HEK293 (cell line): Measurements from ENCODE around the gene OR10H3.
"Not testable (repeated sequence)": the region's sequence is repeated elsewhere in the genome, so short reads cannot be mapped to it uniquely, and the experiment has no call there.

ENCODE experiments used
- CTCF ChIA-PET: fragments of 350-600 bp; formaldehyde crosslinking; extraction: SDS; loops from one replicate; lab custom pipeline; 2021; ENCODE audit warnings: antibody characterized with exemption; lab: Yijun Ruan, JAX
- POLR2A ChIA-PET: fragments of 300-600 bp; formaldehyde crosslinking; extraction: SDS; loops from one replicate; lab custom pipeline; 2020; ENCODE audit warnings: antibody characterized with exemption, inconsistent platforms; lab: Yijun Ruan, JAX
- H3K27ac ChIP-seq: fragments of 200-500 bp; sonication (Bioruptor generic); 2 replicates; pipeline ENCODE4 v1.5.1; 2014; ENCODE audit warnings: low read depth, low read length, control low read depth, inconsistent platforms; ENCODE audit errors: extremely low read depth
- H3K36me3 ChIP-seq, 2 experiments: fragments of 200-500 bp in 1 of 2; sonication (Bioruptor generic) in 1 of 2; 1 replicate in 1 of 2; 2 replicates in 1 of 2; pipeline ENCODE4 v1.5.1; 2014 to 2017; ENCODE audit warnings: inconsistent platforms in 2 of 2, low read length in 2 of 2; ENCODE audit not compliant: control insufficient read depth in 2 of 2, insufficient read depth in 1 of 2
- H3K4me1 ChIP-seq: fragments of 200-500 bp; sonication (Bioruptor generic); 2 replicates; pipeline ENCODE4 v1.5.1; 2014; ENCODE audit warnings: mild to moderate bottlenecking, low read length, inconsistent platforms; ENCODE audit not compliant: control insufficient read depth, insufficient read depth
- H3K4me3 ChIP-seq: 2 replicates; pipeline ENCODE4 v1.5.1; 2011; ENCODE audit warnings: low read depth, mild to moderate bottlenecking, control low read depth, low read length, moderate library complexity
- H3K9me3 ChIP-seq: fragments of 200-500 bp; sonication (Bioruptor generic); 2 replicates; pipeline ENCODE4 v1.5.1; 2014; ENCODE audit warnings: low read depth, low read length, inconsistent platforms; ENCODE audit not compliant: control insufficient read depth, insufficient read depth
- GLI4 ChIP-seq: fragments of 450-650 bp; formaldehyde crosslinking; IDR thresholded peaks from 2 replicates; pipeline ENCODE4 v1.5.1; 2016; ENCODE audit warnings: missing biosample characterization, missing genetic modification characterization
- IKZF3 ChIP-seq: fragments of 450-650 bp; IDR thresholded peaks from 2 replicates; pipeline ENCODE4 v1.5.0; 2018; ENCODE audit warnings: missing biosample characterization, mild to moderate bottlenecking, missing genetic modification characterization, moderate library complexity
- OSR2 ChIP-seq: fragments of 450-650 bp; formaldehyde crosslinking; IDR thresholded peaks from 2 replicates; pipeline ENCODE4 v1.5.1; 2016; ENCODE audit warnings: missing biosample characterization, missing genetic modification characterization
- ZEB2 ChIP-seq: fragments of 450-650 bp; formaldehyde crosslinking; IDR thresholded peaks from 2 replicates; pipeline ENCODE4 v1.5.1; 2016; ENCODE audit warnings: missing biosample characterization, missing genetic modification characterization
- ZFP3 ChIP-seq: fragments of 450-650 bp; formaldehyde crosslinking; IDR thresholded peaks from 2 replicates; pipeline ENCODE4 v1.5.1; 2016; ENCODE audit warnings: low read depth, missing biosample characterization, missing genetic modification characterization
- ZFP69B ChIP-seq: fragments of 450-650 bp; formaldehyde crosslinking; IDR thresholded peaks from 2 replicates; pipeline ENCODE4 v1.5.1; 2016; ENCODE audit warnings: missing biosample characterization, missing genetic modification characterization
- ZNF214 ChIP-seq: fragments of 450-650 bp; formaldehyde crosslinking; IDR thresholded peaks from 2 replicates; pipeline ENCODE4 v1.5.1; 2017; ENCODE audit warnings: missing biosample characterization, mild to moderate bottlenecking, missing genetic modification characterization, borderline replicate concordance
- ZNF324 ChIP-seq: fragments of 450-650 bp; formaldehyde crosslinking; IDR thresholded peaks from 2 replicates; pipeline ENCODE4 v1.5.1; 2016; ENCODE audit warnings: missing biosample characterization, missing genetic modification characterization
- ZNF785 ChIP-seq: fragments of 450-650 bp; formaldehyde crosslinking; IDR thresholded peaks from 2 replicates; pipeline ENCODE4 v1.5.1; 2016; ENCODE audit warnings: missing biosample characterization, missing genetic modification characterization
- TF ChIP-seq, protein P1 (sequence below): fragments of 450-650 bp; formaldehyde crosslinking; IDR thresholded peaks from 2 replicates; pipeline ENCODE4 v1.5.1; 2016; ENCODE audit warnings: missing biosample characterization, missing genetic modification characterization
- TF ChIP-seq, protein P2 (sequence below): fragments of 450-650 bp; formaldehyde crosslinking; IDR thresholded peaks from 2 replicates; pipeline ENCODE4 v1.5.1; 2016; ENCODE audit warnings: missing biosample characterization, missing genetic modification characterization
- TF ChIP-seq, protein P3 (sequence below): IDR thresholded peaks from 2 replicates; pipeline ENCODE4 v1.6.1; 2011; ENCODE audit warnings: mild to moderate bottlenecking, low read depth, low read length, borderline replicate concordance
- TF ChIP-seq, protein P4 (sequence below): fragments of 450-650 bp; formaldehyde crosslinking; IDR thresholded peaks from 2 replicates; pipeline ENCODE4 v1.5.1; 2016; ENCODE audit warnings: missing biosample characterization, missing genetic modification characterization

Gene OR10H3

DNA sequence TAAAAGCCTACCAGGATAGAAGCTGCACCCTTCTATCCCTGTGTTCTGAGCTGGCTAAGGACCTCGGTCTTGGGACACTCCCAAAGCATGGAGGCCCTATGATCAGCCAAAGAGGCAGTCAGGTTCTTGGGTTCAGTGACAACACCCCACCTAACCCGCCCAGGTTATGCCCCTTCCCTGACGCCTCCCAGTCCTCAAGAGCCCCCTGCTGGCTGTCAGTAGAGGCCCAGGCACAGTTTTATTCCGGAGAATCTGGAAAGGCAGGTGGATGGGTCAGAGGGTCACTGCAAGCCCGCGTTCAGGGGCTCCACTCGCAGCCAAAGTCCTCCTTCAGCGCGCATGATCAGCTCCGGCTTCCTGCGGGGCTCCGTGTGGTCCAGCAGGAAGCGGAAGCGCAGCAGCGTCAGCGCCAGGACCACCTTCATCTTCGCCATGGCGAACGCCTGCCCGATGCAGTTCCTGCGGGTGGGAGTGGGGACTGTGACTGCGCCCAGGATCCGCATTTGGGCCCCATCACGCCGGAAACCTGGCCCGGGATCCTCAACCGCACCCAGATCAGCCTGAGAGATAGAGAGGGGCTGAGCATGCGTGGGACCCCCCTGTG is 22.3 kb downstream of the OR10H3 start:
- H3K4me1 ChIP-seq, result no peaks in the 10 kb centered on the region
- TF ChIP-seq, protein P1, sequence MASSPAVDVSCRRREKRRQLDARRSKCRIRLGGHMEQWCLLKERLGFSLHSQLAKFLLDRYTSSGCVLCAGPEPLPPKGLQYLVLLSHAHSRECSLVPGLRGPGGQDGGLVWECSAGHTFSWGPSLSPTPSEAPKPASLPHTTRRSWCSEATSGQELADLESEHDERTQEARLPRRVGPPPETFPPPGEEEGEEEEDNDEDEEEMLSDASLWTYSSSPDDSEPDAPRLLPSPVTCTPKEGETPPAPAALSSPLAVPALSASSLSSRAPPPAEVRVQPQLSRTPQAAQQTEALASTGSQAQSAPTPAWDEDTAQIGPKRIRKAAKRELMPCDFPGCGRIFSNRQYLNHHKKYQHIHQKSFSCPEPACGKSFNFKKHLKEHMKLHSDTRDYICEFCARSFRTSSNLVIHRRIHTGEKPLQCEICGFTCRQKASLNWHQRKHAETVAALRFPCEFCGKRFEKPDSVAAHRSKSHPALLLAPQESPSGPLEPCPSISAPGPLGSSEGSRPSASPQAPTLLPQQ (tag by site-specific recombination), result no peak
- TF ChIP-seq, protein P2, sequence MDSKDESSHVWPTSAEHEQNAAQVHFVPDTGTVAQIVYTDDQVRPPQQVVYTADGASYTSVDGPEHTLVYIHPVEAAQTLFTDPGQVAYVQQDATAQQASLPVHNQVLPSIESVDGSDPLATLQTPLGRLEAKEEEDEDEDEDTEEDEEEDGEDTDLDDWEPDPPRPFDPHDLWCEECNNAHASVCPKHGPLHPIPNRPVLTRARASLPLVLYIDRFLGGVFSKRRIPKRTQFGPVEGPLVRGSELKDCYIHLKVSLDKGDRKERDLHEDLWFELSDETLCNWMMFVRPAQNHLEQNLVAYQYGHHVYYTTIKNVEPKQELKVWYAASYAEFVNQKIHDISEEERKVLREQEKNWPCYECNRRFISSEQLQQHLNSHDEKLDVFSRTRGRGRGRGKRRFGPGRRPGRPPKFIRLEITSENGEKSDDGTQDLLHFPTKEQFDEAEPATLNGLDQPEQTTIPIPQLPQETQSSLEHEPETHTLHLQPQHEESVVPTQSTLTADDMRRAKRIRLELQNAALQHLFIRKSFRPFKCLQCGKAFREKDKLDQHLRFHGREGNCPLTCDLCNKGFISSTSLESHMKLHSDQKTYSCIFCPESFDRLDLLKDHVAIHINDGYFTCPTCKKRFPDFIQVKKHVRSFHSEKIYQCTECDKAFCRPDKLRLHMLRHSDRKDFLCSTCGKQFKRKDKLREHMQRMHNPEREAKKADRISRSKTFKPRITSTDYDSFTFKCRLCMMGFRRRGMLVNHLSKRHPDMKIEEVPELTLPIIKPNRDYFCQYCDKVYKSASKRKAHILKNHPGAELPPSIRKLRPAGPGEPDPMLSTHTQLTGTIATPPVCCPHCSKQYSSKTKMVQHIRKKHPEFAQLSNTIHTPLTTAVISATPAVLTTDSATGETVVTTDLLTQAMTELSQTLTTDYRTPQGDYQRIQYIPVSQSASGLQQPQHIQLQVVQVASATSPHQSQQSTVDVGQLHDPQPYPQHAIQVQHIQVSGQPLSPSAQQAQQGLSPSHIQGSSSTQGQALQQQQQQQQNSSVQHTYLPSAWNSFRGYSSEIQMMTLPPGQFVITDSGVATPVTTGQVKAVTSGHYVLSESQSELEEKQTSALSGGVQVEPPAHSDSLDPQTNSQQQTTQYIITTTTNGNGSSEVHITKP (tag by site-specific recombination), result no peak
- TF ChIP-seq, protein P3, sequence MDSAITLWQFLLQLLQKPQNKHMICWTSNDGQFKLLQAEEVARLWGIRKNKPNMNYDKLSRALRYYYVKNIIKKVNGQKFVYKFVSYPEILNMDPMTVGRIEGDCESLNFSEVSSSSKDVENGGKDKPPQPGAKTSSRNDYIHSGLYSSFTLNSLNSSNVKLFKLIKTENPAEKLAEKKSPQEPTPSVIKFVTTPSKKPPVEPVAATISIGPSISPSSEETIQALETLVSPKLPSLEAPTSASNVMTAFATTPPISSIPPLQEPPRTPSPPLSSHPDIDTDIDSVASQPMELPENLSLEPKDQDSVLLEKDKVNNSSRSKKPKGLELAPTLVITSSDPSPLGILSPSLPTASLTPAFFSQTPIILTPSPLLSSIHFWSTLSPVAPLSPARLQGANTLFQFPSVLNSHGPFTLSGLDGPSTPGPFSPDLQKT, result no peak
- TF ChIP-seq ZFP3 (tag by site-specific recombination) (no peak), ZNF324 (tag by site-specific recombination) (no peak), ZEB2 (no peak), OSR2 (no peak), ZNF785 (tag by site-specific recombination) (no peak), GLI4 (no peak), IKZF3 (tag by site-specific recombination) (no peak), ZFP69B (tag by site-specific recombination) (no peak)
- TF ChIP-seq, all 188 proteins: peak for 0
- POLR2A ChIA-PET, result interaction anchor here (0.6 kb wide), 1 partner anchor 66 kb away, joined by 3 read pairs; no protein-coding TSS in a partner anchor
- CTCF ChIA-PET, result interaction anchor here (0.9 to 1.1 kb wide), 2 partner anchors 130 to 151 kb away, joined by 3 to 6 read pairs; no protein-coding TSS in a partner anchor
- no peaks in the 10 kb centered on the region for H3K9me3 ChIP-seq
- H3K36me3 ChIP-seq, result no peaks in the 10 kb centered on the region
- H3K4me3 ChIP-seq, result no peak overlapping the region
- H3K27ac ChIP-seq, result no peak overlapping the region

DNA sequence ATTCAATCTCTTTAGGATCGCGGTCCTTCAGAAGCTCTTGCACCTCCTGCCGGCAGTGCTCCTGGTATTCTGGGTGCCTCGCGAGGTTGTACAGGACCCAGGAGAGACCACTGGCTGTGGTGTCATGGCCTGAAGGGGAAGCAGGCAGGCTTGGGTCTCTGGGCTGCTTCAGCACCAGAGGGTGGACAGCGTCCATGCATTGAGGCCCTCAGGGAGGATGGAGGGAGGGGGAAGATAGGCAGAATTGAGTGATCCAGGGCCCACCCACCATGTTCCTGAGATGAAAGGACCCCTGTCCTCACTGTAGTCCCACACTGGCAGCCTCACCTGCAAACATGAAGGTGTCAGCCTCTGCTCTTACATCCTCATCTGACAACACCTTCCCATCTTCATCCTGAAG is 31.8 kb downstream of the OR10H3 start:
- no peaks in the 10 kb centered on the region for H3K9me3 ChIP-seq
- H3K27ac ChIP-seq, result no peak overlapping the region
- H3K4me3 ChIP-seq, result no peak overlapping the region
- CTCF ChIA-PET, result interaction anchor here (0.7 kb wide), 1 partner anchor 241 kb away, joined by 3 read pairs; no protein-coding TSS in a partner anchor
- H3K36me3 ChIP-seq, result no peaks in the 10 kb centered on the region
- H3K4me1 ChIP-seq, result no peaks in the 10 kb centered on the region
- TF ChIP-seq ZNF214 (tag by site-specific recombination), result no peak
- TF ChIP-seq, protein P4, sequence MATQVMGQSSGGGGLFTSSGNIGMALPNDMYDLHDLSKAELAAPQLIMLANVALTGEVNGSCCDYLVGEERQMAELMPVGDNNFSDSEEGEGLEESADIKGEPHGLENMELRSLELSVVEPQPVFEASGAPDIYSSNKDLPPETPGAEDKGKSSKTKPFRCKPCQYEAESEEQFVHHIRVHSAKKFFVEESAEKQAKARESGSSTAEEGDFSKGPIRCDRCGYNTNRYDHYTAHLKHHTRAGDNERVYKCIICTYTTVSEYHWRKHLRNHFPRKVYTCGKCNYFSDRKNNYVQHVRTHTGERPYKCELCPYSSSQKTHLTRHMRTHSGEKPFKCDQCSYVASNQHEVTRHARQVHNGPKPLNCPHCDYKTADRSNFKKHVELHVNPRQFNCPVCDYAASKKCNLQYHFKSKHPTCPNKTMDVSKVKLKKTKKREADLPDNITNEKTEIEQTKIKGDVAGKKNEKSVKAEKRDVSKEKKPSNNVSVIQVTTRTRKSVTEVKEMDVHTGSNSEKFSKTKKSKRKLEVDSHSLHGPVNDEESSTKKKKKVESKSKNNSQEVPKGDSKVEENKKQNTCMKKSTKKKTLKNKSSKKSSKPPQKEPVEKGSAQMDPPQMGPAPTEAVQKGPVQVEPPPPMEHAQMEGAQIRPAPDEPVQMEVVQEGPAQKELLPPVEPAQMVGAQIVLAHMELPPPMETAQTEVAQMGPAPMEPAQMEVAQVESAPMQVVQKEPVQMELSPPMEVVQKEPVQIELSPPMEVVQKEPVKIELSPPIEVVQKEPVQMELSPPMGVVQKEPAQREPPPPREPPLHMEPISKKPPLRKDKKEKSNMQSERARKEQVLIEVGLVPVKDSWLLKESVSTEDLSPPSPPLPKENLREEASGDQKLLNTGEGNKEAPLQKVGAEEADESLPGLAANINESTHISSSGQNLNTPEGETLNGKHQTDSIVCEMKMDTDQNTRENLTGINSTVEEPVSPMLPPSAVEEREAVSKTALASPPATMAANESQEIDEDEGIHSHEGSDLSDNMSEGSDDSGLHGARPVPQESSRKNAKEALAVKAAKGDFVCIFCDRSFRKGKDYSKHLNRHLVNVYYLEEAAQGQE (tag by site-specific recombination), result peak; percentile 93
- TF ChIP-seq, all 188 proteins: peak for 1
- POLR2A ChIA-PET, result no interaction called here

DNA sequence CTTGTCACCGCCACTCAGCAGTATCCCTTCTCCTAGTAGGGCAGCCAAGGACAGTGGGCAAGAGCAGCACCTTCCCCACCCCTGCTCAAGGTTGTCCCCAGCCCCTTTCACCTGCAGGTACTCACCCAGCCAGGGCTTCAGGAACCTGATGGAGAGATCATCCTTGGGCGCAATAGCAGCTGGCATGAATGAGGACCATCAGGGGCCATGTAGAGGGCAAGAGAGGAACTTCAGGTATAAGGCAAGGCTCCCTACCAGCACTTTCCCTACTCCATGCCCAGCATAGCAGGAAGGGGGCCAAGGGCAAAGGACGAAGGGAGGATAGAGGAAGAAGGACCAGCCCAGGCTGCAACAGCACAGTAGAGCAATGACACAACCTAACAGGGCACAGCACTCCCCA is 36.4 kb downstream of the OR10H3 start:
- not testable (repeated sequence) for H3K27ac ChIP-seq, H3K9me3 ChIP-seq, H3K4me1 ChIP-seq

More for the DNA sequence above, 36.4 kb downstream of the OR10H3 start:
- H3K36me3 ChIP-seq, CTCF ChIA-PET, H3K4me3 ChIP-seq, POLR2A ChIA-PET: not testable (repeated sequence)
